ENCODE measurements around the gene MKI67. TPM values are rescaled to one million over a fixed set of nuclear protein-coding genes. Genes with fewer than 3 reads are reported as not detected.

Gene MKI67
- total RNA-seq, 1 experiment from 2014 or later, result 151 TPM

DNA sequence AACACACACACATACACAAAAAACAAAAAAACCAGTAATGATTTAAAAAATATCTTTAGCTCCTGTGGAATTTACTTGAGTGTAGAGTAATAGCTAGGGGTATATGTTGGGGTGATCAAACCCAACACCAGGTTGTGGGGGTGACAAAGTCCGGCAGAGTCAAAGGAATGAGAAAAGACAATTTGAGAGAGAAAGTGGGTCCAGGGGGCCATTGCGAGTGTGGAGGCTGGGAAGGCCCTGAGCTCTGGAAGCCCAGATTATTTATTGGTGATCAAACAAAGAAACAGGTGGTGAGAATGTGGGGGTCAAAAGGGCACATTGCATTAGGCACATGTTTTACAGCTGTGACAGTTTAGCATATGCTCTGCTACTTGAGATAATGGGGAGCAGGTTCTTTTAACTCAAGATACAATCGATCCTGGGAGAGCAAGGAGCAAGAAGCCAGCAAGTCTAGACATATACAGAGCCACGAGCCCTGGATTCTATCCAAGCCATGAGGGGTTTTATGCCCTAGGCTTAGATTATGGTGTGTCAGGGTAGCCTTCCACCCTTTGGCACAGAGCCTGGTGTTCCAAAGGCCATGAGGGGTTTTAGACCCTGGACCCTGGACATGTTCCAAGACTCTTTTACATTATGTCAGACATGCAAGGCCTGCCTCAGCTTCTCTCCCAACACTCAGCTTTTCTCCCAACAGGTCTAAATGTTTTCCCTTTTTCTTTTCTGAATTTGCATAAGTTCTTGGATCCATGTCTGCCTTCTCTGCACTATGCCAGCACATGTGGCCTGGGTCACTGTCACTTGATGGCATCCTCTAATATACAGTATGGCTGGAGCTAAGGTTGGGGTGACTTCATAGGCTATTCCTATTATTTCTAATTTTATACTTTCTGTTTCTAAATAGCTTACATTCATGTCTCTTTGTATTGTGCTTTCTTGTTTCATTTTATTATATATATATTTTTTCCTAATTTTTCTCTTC lies 48.6 kb upstream of the MKI67 start:
- H3K9me3 ChIP-seq (ENCODE audit: control insufficient read depth, insufficient read depth, low read depth, low read length), result peaks cover 8% of the 10 kb centered on the region; the same call in 1 of the 2 replicates
- TF ChIP-seq SIN3A (IDR thresholded peaks at IDR 0.05; ENCODE audit: borderline replicate concordance, insufficient read depth, low read depth, low read length), result no peak
- TF ChIP-seq TCF7L2 (IDR thresholded peaks at IDR 0.05; ENCODE audit: low read depth, low read length), result no peak
- no peak for TF ChIP-seq POLR2AphosphoS5 (IDR thresholded peaks at IDR 0.05; ENCODE audit: low read depth, low read length)
- TF ChIP-seq, protein P1, sequence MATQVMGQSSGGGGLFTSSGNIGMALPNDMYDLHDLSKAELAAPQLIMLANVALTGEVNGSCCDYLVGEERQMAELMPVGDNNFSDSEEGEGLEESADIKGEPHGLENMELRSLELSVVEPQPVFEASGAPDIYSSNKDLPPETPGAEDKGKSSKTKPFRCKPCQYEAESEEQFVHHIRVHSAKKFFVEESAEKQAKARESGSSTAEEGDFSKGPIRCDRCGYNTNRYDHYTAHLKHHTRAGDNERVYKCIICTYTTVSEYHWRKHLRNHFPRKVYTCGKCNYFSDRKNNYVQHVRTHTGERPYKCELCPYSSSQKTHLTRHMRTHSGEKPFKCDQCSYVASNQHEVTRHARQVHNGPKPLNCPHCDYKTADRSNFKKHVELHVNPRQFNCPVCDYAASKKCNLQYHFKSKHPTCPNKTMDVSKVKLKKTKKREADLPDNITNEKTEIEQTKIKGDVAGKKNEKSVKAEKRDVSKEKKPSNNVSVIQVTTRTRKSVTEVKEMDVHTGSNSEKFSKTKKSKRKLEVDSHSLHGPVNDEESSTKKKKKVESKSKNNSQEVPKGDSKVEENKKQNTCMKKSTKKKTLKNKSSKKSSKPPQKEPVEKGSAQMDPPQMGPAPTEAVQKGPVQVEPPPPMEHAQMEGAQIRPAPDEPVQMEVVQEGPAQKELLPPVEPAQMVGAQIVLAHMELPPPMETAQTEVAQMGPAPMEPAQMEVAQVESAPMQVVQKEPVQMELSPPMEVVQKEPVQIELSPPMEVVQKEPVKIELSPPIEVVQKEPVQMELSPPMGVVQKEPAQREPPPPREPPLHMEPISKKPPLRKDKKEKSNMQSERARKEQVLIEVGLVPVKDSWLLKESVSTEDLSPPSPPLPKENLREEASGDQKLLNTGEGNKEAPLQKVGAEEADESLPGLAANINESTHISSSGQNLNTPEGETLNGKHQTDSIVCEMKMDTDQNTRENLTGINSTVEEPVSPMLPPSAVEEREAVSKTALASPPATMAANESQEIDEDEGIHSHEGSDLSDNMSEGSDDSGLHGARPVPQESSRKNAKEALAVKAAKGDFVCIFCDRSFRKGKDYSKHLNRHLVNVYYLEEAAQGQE (IDR thresholded peaks at IDR 0.05; ENCODE audit: insufficient read depth in 1 of 2, low read depth in 2 of 2, low read length in 1 of 2), result no peak
- TF ChIP-seq, protein P2, sequence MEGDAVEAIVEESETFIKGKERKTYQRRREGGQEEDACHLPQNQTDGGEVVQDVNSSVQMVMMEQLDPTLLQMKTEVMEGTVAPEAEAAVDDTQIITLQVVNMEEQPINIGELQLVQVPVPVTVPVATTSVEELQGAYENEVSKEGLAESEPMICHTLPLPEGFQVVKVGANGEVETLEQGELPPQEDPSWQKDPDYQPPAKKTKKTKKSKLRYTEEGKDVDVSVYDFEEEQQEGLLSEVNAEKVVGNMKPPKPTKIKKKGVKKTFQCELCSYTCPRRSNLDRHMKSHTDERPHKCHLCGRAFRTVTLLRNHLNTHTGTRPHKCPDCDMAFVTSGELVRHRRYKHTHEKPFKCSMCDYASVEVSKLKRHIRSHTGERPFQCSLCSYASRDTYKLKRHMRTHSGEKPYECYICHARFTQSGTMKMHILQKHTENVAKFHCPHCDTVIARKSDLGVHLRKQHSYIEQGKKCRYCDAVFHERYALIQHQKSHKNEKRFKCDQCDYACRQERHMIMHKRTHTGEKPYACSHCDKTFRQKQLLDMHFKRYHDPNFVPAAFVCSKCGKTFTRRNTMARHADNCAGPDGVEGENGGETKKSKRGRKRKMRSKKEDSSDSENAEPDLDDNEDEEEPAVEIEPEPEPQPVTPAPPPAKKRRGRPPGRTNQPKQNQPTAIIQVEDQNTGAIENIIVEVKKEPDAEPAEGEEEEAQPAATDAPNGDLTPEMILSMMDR (IDR thresholded peaks at IDR 0.05), result no peak
- in situ Hi-C loops (cut with HindIII; ENCODE audit: low pct_unique_long_range_greater_than_20kb, low sequenced_read_pairs) (no loop called here), intact Hi-C loops (cut with micrococcal nuclease; ENCODE audit: unreplicated experiment) (no loop called here)
- no peak overlapping the region for H3K4me3 ChIP-seq (ENCODE audit: low read depth in 2 of 2, low read length in 2 of 2)
- BruUV-seq (replicated peaks), result no TSS peak
- no peak overlapping the region for H3K27ac ChIP-seq (ENCODE audit: low read length)
- no peaks in the 10 kb centered on the region for H3K36me3 ChIP-seq (ENCODE audit: control insufficient read depth, insufficient read depth, low read length)
- ChIA-PET POLR2A (no interaction called here), CTCF (no interaction called here)
- no peak for ATAC-seq
- H3K27me3 ChIP-seq (ENCODE audit: control insufficient read depth, insufficient read depth, low read length), result peaks cover 5% of the 10 kb centered on the region
- no peaks in the 10 kb centered on the region for H3K4me1 ChIP-seq (ENCODE audit: control insufficient read depth, insufficient read depth, low read length)
- no peak for DNase-seq (ENCODE audit: low read depth, low spot score)

DNA sequence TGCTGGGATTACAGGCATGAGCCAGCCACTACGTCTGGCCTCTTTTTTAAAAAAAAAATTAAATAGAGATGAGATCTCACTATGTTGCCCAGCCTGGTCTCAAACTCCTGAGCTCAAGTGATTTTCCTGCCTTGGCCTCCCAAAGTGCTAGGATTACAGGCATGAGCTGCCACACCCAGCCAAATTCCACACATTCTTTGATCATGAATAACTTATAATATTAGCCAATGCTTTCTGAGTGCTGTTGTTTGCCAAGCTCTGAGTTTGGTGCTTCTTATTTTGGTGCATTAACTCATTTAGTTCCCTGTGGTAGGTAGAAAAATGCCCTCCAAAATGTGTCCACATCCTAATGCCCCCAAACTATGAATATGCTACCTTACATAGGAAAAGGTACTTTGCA lies 47.2 kb upstream of the MKI67 start:
- Histone ChIP-seq H3K27ac (ENCODE audit: low read length) (no peak overlapping the region), H3K4me3 (ENCODE audit: low read depth in 2 of 2, low read length in 2 of 2) (no peak overlapping the region), H3K36me3 (ENCODE audit: control insufficient read depth, insufficient read depth, low read length) (no peaks in the 10 kb centered on the region), H3K9me3 (ENCODE audit: control insufficient read depth, insufficient read depth, low read depth, low read length) (peaks cover 8% of the 10 kb centered on the region; the same call in 1 of the 2 replicates), H3K27me3 (ENCODE audit: control insufficient read depth, insufficient read depth, low read length) (no peaks in the 10 kb centered on the region), H3K4me1 (ENCODE audit: control insufficient read depth, insufficient read depth, low read length) (no peaks in the 10 kb centered on the region)
- TF ChIP-seq SIN3A (IDR thresholded peaks at IDR 0.05; ENCODE audit: borderline replicate concordance, insufficient read depth, low read depth, low read length), result no peak
- TF ChIP-seq, protein P1 (IDR thresholded peaks at IDR 0.05; ENCODE audit: insufficient read depth in 1 of 2, low read depth in 2 of 2, low read length in 1 of 2), result no peak
- TF ChIP-seq, protein P2 (IDR thresholded peaks at IDR 0.05), result no peak
- no peak for TF ChIP-seq TCF7L2 (IDR thresholded peaks at IDR 0.05; ENCODE audit: low read depth, low read length)
- no peak for TF ChIP-seq POLR2AphosphoS5 (IDR thresholded peaks at IDR 0.05; ENCODE audit: low read depth, low read length)
- BruUV-seq (replicated peaks), result no TSS peak
- CTCF ChIA-PET, result no interaction called here
- no peak for ATAC-seq
- DNase-seq (ENCODE audit: low read depth, low spot score), result no peak
- intact Hi-C loops (cut with micrococcal nuclease; ENCODE audit: unreplicated experiment) (no loop called here), in situ Hi-C loops (cut with HindIII; ENCODE audit: low pct_unique_long_range_greater_than_20kb, low sequenced_read_pairs) (no loop called here)
- POLR2A ChIA-PET, result no interaction called here

Measured in Panc1 (cell line).